NCI-H1092 treated with DMSO at 0.1 percent for 48 hours (cell line): Measurements from ENCODE around the gene PCSK6.
A peak's percentile ranks its signal among the peaks of the same experiment; 100 is the strongest.
"Not testable (repeated sequence)": the region's sequence is repeated elsewhere in the genome, so short reads cannot be mapped to it uniquely, and the experiment has no call there.

Experiments used
- DNase-seq: peaks from one replicate; lab custom pipeline; 2025; lab: John Stamatoyannopoulos, UW

Gene PCSK6

DNA sequence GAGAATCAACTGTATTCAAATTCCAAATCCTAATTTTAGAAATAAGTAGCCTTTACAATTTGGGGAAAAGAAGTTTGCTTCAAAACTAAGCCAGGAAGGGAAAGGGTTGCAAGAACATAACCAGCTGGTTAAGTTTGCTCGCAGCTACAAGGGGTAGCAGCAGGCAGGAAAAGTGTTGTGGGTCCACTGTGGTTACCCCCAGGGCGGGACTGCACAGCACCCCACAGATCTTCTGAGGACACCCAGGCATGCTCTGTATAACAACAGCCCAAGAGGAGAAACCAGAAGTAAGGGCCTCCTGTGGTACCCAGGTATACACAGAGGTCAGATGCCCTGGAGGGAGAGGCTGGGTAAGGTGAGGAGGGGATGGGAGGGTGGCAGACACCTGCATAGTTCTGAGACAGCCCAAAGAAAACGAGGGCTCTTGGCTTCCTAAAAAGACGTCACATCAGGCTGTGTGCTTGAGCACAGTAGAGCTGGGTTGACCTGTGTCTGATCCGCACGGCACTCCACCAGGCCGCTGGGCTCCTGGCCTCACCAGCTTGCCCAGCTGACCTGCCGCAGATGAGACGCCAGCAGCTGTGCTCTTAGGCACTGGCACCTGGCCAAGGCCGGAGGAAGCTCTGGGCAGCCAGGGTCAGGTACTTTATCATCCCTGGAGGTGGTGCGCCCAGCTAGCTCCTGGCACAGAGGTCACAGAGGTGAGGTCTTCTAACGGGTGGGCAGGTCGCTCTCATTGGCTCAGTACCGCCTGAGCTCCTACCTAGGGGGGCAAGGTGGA, 112.7 kb downstream of the PCSK6 start:
- no peak for DNase-seq

DNA sequence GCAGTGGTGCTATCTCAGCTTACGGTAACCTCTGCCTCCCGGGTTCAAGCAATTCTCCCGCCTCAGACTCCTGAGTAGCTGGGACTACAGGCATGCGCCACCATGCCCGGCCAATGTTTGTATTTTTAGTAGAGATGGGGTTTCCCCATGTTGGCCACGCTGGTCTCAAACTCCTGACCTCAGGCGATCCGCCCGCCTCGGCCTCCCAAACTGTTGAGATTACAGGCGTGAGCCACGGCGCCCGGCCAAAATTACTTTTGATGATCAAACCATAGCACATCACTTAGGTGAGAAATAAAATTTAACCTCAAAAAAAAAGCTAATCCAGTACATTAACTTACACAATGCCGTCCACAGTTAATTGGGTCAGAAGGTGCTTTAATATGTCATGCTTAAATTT, 114.5 kb downstream of the PCSK6 start:
- not testable (repeated sequence) for DNase-seq

DNA sequence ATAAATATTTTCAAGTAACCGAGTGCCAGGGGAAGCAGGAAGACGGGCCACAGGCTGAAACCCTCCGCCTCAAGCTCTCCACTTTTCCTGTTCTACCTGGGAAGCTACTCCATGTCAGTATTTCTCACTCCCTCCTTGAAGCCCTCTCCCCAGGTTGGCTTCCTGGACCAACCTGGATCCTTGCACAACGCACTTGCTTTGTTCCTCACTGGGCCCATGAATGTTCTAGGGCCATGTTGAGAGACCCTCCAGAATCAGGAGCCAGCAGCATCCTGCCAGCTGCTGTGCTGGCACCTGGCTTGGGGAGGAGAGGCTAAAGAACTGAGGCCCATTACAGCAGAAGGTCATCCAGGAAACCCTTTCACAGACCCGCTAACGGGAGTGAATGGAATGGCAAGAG, 115.2 kb downstream of the PCSK6 start:
- DNase-seq: no peak

DNA sequence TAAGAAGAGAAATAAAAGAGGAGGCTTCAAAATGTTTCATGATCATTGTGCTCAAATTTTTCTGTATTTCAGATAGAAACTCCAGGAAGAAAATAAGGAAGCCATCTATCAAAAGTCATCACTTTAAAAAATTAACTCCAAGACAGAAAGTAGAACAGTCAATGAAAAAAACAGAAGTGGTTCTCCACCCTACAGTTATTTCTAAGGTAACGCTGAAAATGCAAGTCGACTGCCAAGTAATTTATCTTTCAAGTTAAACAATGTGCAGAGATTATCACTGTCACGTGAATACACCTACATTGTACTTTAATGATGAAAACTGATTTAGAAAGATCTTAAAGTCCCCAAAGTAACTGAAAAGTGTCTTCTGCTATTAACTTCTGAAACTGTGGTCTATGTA, 115.9 kb downstream of the PCSK6 start:
- DNase-seq: no peak

DNA sequence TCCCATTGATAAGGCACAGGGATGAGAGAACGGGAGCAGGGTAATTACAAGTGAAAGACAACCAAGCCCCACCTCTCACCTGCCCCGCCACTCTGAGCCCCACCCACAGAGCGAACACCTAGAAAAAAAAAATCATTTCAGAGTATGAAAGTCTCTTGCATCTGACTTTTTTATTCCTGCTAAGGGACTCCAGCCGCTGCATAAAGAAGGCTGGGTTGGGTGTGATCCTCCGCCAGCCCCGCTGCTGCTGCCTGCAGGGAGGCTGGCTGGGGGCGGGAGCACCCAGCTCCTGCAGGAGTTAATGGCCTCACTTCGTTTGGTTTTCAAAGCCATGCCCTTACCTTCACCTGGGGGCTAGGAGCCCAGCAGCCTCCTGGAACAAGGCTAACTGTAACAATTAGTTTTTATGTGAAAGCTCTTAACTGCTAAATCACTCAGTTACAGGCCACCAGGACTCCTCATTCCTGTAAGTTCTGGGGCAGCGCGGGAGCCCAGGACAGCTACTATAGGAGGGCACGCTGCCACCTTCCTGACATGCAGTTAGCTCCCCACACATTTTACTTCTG, 116.5 kb downstream of the PCSK6 start:
- DNase-seq: no peak

DNA sequence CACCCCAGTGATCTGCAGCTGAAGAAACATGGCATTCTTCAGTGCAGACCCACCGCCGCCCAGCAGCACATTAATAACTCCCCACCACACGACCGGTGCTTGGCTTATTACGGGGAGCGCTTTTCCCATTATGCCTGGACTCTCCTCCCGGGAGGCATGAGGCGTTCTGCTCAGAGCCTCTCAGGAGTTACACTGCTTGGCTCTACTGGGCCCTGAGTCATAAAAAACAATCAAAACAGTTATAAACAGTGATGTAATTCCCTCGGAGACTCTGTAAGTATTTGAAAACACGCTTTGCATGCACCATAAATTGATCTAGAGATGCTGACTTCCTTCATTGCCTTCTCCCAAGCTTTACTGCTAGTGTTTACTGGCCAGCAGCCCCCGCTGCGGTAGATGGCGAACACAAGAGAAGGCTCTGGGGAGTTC, 117.3 kb downstream of the PCSK6 start:
- no peak for DNase-seq

DNA sequence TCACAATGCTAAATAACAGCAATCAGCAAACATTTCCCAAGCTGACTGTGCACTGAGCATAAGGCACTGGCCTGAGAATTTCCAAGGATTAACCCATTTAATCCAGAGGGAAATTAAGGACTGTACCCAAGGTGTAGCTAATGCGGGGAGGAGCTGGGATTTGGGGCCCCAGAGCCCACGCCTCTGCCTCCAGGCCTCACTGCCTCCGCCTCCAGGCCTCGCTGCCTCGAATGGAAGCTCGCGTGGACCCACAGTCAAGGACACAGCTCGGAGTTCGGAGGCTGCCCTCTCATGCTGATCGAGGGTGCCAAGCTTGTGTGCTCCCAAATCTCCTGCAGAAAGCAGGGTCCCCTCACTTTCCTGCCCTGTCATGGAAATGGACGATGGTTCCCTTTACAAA, 118.0 kb downstream of the PCSK6 start:
- DNase-seq: no peak

DNA sequence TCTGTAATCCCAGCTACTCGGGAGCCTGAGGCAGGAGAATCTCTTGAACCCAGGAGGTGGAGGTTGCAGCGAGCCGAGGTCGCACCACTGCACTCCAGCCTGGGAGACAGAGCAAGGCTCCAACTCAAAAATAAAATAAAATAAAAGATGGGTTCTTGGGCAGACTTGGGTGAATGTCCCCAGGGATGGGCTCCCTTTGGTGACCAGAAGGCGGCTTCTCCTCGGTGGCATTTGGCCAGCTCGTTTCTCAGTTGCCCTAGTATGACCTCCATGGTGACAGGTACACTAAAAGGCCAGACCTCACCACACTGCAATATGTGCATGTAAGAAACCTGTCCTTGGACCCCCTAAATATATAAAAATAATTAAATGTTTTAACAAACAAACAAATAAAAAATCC, 118.4 kb downstream of the PCSK6 start:
- DNase-seq: no peak

DNA sequence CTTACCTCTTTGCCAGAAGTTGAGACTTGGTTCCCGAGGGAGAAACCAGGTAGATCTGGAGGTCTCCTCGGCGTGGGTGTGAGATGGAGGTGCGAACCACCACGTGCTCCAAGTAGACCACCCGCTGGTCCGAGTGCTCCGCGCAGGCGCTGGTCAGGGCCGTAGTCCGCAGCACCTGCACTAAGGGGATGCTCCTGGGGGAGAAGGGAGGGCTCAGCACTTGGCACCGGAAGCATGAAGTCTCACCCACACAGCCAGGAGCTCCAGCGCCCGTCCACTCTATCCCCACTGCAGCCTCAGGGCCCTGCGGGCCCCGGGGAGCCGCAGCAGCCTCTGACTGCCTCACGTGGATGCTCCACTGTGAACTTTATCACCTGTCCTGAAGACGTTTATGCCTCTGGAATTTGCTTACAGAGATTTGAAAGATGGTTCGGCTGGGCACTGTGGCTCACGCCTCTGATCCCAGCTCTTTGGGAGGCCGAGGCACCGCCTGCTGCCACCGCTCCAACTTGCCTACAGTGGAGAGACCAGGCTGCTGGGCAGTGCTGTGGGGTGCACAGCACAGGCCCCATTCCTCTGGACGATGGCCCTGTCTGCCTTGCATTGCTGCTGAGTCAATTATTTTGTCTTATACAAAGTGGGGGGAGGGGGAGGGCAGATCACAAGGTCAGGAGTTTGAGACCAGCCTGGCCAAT, 119.0 kb downstream of the PCSK6 start:
- no peak for DNase-seq

DNA sequence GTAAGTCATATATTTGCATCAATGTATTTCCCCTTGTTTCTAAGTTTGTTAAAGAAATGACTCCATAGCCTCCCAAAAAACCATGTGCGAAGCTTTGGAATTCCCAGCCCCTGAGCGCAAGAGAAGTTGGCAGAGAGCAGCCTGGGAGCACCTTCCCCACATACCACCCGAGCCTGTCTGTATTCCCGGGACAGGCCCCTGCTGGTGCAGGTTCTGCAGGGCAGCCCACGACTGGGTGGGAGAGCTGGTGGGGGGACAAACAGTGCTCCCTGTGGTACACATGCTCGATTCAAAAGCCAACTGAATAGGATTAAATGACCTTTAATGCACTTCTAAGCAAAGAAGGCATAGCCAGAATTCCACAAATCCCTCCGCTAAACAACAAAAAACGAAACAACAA, 119.8 kb downstream of the PCSK6 start:
- no peak for DNase-seq

DNA sequence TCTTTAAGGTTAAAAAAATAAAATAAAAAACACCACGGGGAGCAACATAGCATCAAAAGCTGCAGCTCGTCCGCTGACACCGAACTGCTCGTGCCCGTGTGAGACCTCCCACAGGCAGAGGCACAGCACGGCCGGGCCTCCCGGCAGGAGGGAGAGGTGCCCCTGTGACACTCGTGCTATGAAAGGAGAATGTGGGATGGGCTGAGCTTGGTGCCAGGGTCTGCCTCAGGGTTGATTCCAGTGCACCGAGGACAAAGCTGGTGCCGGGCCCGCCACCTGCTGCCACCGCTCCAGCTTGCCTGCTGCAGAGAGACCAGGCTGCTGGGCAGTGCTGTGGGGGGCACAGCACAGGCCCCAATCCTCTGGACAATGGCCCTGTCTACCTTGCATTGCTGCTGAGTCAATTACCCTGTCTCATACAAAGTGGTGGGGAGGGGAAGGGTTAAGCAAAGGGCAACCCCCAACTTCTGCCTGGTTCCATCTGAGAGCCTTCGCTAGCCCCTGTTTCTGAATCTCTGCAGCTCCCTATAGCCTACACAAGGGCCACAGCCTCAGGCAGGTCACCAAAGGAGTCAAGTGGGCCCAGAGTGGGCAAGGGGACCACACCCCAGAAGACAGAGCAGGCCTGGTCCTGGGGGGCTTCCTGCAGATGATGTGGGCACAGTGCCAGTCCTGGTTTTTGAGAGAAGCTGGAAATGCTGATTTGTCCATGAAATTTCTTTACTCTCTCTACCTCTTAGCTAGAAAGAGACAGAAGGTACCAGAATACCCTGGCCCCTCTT, 120.5 kb downstream of the PCSK6 start:
- DNase-seq: no peak

DNA sequence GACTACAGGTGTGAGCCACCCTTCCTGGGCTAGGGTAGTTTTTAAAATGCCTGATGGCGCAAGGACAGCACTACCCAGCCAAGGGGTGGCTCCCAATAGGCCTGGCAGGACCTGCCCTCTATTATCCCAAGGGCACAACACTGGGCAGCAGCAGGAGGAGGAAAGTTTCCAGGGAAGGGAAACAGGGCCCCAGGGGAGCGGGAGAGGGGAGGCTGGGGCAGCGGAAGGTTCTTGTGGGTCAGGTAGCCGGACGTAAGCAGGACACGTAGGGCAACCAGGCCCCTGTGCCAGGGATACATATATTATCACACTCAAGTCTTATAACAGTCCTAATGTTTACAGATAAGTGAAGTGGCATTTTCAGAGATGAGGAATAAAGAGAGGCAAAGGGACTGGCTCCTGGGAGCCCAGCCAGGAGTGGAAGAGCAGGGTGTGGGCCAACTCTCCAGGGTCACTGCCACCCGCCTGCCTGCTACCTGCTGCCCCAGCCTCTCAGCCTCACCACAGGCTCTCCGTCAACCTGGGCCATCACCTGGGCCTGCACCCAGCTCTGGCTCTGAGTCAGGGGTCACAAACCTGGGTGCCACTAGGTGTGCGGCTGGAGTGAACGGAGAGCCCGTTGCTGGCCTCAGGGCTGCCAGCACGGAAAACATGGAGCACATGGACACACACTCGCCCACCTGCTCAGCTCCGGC, 121.3 kb downstream of the PCSK6 start:
- DNase-seq: peak; percentile 64

DNA sequence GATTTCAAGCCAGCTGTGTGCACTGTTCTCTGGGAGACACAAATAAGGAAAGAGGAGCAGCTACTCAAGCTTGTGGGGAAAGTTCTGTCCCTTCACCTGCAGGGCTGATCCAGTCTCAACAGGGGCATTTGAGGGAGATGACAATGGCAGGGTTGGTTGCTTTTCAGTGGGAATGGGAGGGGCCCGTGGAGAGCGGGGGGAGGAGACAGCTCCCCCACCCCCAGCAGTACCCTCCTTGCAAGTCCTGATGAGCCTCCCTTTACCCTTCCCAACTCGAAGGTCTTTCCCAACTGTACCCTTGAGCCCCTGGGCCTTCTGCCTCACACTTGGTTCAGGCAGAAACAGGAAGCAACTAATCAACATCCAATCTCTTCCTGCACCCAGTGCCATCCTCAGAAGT, 122.7 kb downstream of the PCSK6 start:
- DNase-seq: no peak

DNA sequence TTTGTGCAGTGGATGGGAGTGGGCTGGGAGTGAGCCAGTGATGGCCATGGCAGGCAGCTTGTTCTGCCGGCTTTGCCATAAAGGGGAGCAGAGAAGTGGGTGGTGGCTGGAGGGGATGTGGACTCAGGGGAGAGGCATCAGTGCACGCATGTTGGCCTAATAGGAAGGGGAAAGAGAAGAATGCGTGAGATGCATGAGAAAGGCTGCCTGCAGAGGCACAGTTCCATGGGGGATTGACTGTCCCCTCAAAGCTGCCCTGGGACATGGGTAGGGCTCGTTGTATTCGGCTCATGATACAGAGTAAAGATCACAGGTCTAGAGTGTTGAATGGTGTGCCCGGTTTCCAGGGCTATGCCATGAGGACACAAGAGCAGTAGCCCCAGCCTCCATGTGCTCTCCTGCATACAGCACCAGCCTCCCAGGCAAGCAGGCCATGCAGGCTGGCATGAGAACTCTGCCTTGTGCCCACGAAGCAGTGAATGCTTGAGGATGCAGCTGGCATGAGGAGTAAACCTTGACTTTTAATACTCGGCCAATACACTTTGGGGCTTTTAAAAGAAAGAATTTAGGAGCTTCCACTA, 126.4 kb downstream of the PCSK6 start:
- no peak for DNase-seq

DNA sequence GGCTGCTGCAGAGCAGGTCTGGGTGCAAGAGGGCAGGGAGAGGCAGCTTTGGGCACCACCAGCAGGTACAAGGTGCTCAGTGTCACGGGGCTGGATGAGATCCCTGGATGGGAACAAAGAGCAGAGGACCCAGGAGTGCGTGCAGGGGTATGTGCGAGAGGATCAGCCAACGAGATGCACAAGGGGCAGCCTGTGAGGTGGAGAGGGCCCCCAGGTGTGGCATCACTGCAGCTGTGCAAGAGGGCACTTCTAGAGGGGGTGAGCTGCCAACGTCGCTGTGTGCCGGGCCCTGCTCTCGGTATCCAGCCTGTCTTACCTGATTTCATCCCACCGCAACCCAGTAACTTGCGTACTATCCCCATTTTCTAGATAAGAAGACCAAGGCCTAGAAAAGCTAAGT, 127.1 kb downstream of the PCSK6 start:
- no peak for DNase-seq

DNA sequence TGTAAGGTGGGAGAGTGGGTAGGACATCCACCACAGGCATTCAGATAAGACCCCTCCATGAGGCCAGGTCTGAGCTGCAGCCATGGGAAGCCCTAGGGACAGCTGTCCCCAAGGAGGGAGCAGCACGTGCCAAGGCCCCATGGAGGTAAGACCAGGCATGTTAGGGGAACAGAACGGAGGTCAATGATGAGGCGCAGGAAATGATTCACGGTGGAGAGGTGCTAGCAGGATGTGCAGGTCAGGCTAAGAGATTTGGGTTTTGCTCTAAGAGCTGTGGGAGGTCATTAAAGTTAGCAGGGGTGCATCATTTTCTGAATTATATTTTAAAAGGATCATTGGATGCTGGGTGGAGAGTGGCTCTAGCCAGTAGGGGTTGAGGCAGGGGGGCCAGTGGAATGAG, 128.1 kb downstream of the PCSK6 start:
- DNase-seq: no peak

DNA sequence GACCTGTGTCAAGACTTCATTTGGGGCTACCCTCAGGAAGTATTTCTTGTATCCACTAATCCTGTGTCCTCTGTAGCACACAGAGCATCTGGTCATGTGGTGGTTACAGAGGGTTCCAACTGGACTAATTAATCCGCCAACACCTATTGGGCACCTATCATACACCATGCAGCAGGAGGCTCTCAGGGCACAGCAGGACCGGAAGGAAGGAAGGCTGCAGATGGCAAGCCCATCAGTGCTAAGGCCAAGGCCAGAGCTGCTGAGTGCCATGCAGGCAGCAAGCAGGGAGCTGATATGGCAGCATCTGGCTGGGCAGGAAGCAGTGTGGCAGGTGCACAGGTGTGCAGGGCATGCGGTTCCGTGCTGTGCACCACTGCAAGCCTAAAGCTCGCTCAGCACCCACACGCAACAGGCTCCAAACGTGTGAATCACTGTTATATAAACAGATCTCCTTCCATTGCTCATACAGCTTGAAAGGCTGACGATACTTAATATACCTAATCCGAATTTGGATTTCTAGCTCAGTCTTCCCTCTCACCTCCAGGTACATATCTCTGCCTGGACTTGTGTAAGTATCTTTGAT, 130.1 kb downstream of the PCSK6 start:
- DNase-seq: no peak

DNA sequence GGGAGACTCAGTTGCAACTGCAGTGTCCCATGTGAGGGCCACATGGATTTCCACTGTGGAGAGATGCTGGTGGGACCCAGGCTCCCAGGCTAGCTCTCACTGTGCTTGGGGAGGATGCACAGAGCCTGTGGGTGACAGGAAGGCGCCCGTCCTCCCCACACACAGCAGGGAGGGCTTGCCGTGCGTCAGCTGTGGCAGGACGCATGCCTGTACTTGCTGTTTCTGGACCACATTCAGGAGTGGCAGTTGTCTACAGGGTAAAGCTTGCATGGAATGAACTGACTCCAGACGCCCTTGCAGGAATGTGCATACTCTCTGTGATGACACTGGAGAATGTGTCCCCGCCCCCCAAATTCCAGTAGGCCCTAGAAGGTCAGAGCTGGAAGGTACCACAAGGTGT, 130.6 kb downstream of the PCSK6 start:
- no peak for DNase-seq

DNA sequence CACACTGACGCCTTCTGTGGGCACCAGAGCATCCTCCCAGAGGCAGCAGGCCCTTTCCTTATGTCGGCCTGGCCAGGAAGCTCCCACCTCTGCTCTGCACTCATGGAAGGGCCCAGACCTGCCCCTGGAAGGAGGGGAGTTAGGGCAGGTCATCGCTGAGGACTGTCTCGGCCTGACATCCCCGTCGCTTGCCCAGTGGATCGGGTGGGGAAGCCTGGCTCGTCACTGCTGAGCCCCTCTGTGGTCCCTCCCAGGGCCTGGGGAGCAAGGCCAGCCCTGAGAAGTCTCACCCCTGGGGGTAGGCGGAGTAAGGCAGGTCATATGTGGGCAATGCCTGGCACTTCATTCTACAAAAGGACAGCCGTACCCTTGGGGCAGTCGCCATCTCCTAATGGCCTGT, 131.6 kb downstream of the PCSK6 start:
- no peak for DNase-seq

DNA sequence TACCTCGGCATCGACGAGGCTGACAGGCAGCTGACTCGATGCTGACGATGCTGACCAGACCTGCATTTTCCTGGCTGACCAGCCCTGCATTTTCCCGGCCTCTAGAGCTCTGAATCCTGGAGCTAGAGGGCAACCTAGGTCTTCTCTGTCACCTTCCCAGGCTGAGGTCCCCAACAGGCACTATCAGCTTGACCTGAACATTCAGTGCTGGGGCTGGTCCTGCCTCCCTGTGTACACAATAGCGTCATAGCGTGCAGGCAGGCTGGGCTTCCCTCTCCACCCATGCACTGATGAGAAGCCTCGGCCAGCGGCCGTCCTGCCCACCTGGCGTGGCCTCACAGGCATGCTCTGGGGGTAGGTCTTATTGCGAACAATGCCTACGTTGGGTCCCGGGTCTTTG, 132.2 kb downstream of the PCSK6 start:
- no peak for DNase-seq

DNA sequence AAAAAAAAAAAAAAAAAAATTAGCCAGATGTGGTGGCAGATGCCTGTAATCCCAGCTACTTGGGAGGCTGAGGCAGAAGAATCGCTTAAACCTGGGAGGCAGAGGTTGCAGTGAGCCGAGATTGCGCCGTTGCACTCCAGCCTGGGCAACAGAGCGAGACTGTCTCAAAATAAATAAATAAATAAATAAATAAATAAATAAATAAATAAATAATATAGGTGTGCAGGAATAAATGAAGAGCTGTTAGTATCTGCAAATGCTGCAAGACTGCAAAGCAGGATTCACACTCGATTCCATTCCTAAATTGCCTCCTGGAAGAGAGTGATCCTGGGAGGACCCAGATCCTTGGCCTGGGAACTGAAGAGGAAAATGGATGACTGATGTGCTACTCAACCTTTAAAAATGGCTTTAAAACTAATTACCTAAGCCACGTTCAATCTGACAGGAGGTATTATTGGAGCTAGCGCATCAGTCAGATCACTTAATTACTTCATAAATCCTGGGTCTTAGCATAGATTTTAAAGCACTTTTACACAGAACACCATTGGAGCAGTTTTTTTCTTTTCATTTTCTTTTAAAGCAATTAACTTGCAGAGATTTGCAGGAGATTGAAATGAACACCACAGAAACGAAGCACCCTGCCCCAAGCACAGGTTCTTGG, 132.9 kb downstream of the PCSK6 start:
- DNase-seq: not testable (repeated sequence)
